Measurements from ENCODE around the gene SZT2. TPM values are rescaled to one million over a fixed set of nuclear protein-coding genes. Genes with fewer than 3 reads are reported as not detected.
"Not testable (repeated sequence)": the region's sequence is repeated elsewhere in the genome, so short reads cannot be mapped to it uniquely, and the experiment has no call there.

The SZT2 gene
- total RNA-seq, 2 experiments from 2014 or later, result 34.4 to 36.7 TPM

GRCh38 chr1:43446881-43447835, 57.5 kb downstream of the SZT2 start:
- POLR2A ChIA-PET, result no interaction called here
- CTCF ChIA-PET, result no interaction called here

DNA sequence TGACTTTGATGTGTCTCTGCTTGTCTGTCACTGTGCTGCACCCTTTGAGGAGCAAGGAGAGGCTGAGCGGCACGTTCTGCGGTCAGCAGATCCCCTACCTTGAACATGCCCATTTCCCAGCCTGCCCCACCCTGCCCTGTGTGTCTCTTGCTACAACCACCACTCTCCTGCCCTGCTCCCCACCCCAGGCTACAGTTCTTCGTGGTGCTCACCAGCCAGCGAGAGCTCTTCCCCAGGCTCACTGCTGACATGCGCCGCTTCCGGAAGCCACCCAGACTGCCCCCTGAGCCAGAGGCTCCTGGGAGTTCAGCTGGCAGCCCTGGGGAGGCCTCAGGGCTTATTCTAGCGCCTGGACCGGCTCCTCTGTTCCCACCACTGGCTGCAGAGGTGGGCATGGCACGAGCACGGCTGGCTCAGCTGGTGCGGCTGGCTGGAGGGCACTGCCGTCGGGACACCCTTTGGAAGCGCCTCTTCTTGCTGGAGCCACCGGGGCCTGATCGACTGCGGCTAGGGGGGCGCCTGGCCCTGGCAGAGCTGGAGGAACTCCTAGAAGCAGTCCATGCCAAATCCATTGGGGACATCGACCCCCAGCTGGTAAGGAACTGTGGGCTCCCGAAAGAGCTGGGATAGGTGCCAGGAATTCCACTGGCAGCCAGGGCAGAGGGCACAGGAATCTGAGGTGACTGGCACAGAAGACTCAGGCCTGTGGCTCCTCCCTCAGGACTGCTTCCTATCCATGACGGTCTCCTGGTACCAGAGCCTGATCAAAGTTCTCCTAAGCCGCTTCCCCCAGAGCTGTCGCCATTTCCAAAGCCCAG, 58.4 kb downstream of the SZT2 start:
- CTCF ChIA-PET, result no interaction called here
- POLR2A ChIA-PET, result no interaction called here

- ChIA-PET CTCF (no interaction called here), POLR2A (no interaction called here)
Observed at GRCh38 chr1:43448955-43449707, 59.4 kb downstream of the SZT2 start.

DNA sequence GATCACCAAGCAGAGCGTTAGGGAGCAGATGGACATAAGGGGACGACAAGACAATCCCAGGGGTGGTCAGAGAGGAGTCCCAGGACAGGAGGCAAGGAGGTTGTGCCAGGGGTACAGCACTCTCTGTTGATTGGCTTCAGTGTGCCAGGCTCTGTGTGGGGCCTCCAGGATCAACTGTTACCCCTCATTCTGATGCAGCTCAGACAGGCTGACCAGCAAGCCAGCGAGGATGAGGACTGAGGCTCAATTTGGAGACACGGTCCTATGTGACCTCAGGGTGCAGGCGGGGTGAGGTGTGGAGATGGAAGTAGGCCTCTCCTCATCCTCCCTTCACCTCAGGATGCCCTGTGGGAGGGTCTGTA, 60.0 kb downstream of the SZT2 start:
- ChIA-PET CTCF (no interaction called here), POLR2A (no interaction called here)

DNA sequence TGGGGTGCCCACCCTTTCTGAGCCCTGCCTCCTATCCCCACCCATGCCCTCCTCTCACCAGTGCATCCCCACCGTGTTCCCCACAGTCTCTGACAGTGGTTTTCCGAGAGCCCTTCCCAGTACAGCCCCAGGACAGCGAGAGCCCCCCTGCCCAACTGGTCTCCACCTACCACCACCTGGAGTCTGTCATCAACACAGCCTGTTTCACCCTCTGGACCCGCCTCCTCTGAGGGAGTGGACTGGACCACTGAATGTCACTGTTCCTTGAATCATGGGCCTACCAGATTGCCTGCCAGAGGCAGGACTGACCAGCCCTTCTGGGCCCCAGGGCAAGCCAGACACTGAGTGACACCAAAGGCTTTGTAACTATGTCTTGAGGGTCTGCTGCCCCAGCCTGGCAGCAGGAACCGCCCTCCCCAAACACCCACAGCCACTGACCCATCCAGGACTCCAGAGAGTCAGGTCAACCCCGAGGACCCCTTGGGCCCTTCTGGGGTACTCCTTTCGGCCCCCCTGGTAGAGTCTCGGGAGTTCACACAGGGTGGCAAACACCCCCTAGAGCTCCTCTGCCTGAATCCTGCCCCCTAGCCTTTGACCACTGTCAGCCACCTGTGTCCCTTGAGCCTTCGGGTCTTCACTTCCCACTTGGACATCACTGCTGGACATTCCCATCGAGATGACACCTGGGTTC, 60.7 kb downstream of the SZT2 start:
- ChIA-PET CTCF (no interaction called here), POLR2A (no interaction called here)

DNA sequence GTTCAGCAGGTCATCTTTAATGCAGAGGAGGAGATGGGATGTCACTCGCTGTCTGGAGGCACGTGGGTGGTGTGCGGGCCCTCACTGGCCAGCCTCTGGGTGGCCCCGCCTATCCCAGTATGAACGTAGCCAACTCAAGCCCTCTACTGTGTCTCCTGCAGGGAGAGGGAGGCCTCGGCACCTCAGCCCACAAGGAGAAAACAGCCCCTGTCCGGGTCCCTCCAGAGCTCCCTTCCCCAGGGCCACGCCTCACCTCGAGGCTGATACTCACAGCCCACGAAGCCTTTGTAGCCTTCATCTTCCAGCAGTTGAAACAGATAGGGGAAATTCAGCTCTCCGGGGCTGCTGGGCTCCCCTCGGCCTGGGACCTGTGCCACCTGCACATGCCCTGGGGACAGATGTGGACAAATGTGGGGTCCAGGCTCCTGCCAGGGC, 61.5 kb downstream of the SZT2 start:
- ChIA-PET CTCF (no interaction called here), POLR2A (no interaction called here)

DNA sequence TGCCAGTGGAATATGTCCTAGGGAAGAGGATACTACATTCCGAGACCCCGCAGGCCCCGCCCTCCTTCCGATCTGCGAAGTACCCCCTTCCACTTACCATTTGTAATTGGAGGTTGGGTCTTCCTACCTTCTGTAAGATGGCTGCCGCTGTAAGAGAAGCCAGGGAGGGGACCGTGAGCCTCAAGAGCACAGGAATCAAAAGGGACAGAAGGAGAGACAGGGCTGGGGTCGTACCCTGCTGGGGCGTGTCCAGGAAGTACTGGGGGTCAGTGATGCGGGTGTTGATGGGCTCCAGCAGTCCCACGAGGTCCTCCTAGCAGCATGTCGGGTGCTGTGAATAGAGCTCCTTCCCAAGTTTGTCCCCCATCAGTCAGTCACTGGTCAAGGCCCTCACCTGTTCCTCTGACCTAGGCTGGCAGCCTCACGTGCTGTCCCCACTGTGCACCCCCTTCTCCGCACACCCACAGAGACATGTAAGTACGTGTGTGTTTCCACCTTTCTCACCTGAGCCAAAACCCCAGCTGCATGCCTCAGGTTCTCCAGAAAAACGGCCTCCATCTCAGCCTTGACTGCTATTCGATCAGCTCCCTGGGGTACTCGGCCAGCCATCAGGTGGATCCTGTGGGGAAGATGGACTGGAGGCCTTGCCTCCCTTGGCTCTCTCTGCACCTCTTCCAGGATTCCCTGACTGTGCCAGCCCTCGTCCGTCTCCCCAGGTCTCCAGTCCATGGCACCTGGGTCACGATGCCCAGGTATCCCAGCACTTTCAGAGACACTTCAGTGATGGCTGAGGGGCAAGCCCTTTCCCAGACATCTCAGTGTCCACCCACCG, 62.2 kb downstream of the SZT2 start:
- POLR2A ChIA-PET, result no interaction called here
- CTCF ChIA-PET, result no interaction called here

GRCh38 chr1:43452789-43453441, 63.2 kb downstream of the SZT2 start:
- ChIA-PET CTCF (no interaction called here), POLR2A (no interaction called here)

DNA sequence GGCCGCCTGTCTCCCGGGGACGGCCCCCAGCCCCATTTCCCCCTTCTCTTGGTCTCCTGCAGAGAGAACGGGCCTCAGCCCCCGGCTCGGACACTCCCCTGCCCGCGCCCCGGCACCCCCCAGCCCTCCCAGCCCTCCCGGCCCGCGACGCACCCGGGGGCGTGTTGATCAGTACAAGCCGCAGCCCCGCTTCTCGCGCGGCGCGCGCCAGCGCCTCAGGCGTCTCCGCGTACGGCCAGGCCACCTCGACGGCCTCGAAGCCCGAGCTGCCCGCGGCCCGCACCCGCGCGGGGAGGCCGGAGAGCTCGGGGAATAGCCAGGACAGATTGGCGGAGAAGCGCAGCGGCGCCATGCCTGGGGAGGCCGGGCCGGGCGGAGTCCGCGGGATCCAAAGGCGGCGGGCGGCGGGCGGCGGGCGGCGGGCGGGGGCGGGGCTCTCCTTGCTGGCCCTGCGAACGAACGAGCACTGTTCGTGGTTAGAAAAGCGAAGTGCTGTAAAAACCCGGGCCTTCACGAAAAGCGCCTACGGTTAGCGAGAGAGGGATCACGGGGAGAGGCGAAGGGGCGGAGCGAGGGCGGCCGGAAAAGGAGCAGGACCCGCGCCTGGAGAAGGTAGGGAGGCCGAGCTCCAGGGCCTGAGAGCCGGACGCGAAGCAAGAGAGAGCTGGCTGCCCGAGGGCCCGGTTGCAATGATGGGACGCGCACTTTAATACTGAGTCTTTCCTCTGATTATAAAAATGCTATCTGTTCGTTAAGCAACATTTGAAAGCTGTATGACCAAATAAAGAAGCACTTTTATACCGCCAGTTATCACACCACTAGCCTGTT, 64.0 kb downstream of the SZT2 start, which contains the start of gene HYI:
Gene HYI (minus strand): TSS at position 490 of the 828 bp plus-strand sequence. CDS start 138 bp downstream, at position 352.
- ChIA-PET POLR2A (interaction anchor here (0.6 to 1.3 kb wide), 3 partner anchors 58 to 521 kb away, joined by 3 to 7 read pairs (median 5); partner anchors contain the start of gene ATP6V0B), CTCF (interaction anchor here (0.7 to 1.3 kb wide), 2 partner anchors 9 to 85 kb away, joined by 3 to 5 read pairs; partner anchors contain the start of gene ELOVL1)

GRCh38 chr1:43454270-43455011, 64.7 kb downstream of the SZT2 start:
- CTCF ChIA-PET, result interaction anchor here (0.7 to 1.3 kb wide), 2 partner anchors 10 to 86 kb away, joined by 3 to 5 read pairs; partner anchors contain the start of gene ELOVL1
- POLR2A ChIA-PET, result interaction anchor here (0.6 to 1.3 kb wide), 3 partner anchors 57 to 520 kb away, joined by 3 to 7 read pairs (median 5); partner anchors contain the start of gene ATP6V0B

DNA sequence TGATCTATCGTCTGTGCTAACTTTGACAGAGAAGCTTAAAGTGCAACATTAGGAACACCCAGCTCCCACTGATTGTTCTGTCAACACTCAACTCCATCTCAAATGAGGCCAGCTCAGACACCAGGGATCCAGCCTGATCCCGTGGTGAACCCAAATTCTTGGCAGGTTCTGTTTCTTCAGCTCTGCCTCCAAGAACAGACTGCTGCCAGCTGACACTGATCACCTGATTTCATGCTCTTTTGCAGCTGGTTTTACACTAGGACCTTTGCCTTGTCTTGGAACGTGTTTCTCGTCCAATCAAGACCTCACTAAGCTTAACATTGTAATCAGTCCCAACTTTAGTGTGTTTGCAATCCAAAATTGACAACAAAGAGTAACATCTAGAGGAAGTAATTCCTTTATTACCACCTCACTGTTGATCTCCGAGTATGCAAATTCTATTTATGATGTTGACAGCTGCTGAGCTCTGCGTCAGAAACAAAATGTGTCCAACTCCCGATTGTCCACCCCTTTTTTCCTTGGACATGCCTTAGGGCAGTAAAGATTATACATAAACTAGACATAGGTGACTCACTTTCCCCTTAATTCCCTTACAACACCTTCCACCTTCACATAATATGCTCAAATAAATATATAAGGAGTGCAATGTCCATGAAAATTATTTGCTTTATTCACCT, 65.7 kb downstream of the SZT2 start:
- POLR2A ChIA-PET, result no interaction called here
- CTCF ChIA-PET, result no interaction called here

DNA sequence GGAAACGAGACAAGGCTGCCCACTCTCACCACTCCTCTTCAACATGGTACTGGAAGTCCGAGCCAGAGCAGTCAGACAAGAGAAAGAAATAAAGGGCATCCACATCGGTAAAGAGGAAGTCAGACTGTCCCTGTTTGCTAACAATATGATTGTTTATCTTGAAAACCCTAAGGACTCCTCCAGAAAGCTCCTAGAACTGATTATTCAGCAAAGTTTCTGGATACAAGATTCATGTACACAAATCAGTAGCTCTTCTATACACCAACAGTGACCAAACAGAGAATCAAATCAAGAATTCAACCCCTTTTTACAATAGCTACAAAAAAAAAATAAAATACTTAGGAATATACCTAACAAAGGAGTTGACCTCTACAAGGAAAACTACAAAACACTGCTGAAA, 68.7 kb downstream of the SZT2 start:
- CTCF ChIA-PET, POLR2A ChIA-PET: not testable (repeated sequence)

- CTCF ChIA-PET, result no interaction called here
- POLR2A ChIA-PET, result interaction anchor here (0.7 to 1.0 kb wide), 2 partner anchors 189 to 230 kb away, joined by 3 read pairs; partner anchors contain the start of gene KDM4A
Observed at GRCh38 chr1:43460988-43461693, 71.4 kb downstream of the SZT2 start.

DNA sequence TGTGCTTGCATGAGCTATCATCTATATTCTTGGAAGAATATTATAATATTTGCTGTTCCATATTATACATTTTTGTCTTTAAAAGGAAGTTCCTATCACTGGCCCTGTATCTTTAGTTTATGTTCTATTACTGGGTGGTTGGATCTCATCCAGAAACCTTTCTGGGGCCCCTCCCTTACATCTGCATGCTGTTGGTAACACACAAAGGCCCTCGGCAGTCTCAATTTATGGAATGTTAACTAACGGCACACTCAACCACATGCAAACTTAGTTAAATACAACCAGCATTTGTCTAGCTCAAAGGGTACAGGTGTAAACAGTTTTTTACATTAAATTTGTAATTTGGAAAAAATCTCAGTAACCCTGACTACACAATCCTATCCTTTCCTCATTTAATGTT, 73.8 kb downstream of the SZT2 start:
- POLR2A ChIA-PET, result no interaction called here

More for the DNA sequence above, 73.8 kb downstream of the SZT2 start:
- CTCF ChIA-PET, result no interaction called here
